ENCODE data around the gene PSTPIP2. TPM values are rescaled to one million over a fixed set of nuclear protein-coding genes. Genes with fewer than 3 reads are reported as not detected.

The PSTPIP2 gene
- total and polyA plus RNA-seq, 2 of the 13 experiments (the other 11 are each of a cell fraction or from before 2014, with no cell fraction given) = 0.25 to 0.27 TPM

DNA sequence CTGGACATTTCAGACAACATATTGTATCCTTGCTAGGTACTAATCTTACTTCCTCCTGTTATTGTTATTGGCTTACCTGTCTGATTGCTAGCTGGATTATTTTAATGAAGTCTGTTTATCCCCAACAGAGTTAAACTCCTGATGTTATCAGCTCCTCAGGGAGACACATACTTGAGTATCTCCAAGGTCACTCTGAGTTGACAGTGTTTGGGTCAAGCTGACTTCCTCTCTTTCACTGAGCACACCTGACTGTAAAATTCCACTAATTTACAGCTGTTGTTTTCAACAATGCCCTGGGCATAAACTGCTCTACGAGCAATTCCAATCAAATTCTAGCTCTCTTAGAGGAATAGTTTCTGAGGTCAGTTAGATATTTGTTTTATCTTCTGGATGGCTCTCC, 41.7 kb upstream of the PSTPIP2 start (continued):
- TF ChIP-seq, protein P1, sequence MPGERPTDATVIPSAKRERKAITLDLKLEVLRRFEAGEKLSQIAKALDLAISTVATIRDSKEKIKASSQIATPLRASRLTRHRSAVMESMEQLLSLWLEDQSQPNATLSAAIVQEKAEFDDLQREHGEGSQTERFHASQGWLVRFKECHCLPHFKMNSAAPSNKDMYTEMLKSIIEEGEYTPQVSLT (CRISPR knock-in tag; IDR thresholded peaks at IDR 0.05; ENCODE audit: borderline replicate concordance, low read depth) = no peak

GRCh38 chr18:46110406-46110805, 38.3 kb upstream of the PSTPIP2 start:
- DNase-seq (ENCODE audit: low spot score) (no peak), FAIRE-seq (no peak), ATAC-seq (no peak)
- Histone ChIP-seq H4K20me1 (ENCODE audit: insufficient read depth, low read length) (no peaks in the 10 kb centered on the region), H3K27ac (ENCODE audit: extremely low read length, insufficient read depth, low read length) (no peak overlapping the region), H3K9me3 (ENCODE audit: low read length) (no peaks in the 10 kb centered on the region), H3K36me3 (replicated peaks in 1 of 2; ENCODE audit: control insufficient read depth in 1 of 2, insufficient read depth in 2 of 2, low read length in 2 of 2) (no peaks in the 10 kb centered on the region; a peak in 1 of 5 replicates), H3K4me3 (replicated peaks in 1 of 3; ENCODE audit: insufficient read depth in 1 of 3, low read depth in 2 of 3, low read length in 3 of 3) (no peak overlapping the region), H2AFZ (ENCODE audit: low read length) (no peak overlapping the region), H3K4me1 (ENCODE audit: insufficient read depth, low read length) (no peaks in the 10 kb centered on the region), H3K9ac (ENCODE audit: insufficient read depth, low read depth, low read length) (no peak overlapping the region), H3K27me3 (ENCODE audit: control insufficient read depth in 1 of 2, insufficient read depth in 2 of 2, low read length in 2 of 2) (no peaks in the 10 kb centered on the region), H3K79me2 (ENCODE audit: insufficient read depth, low read length) (peaks cover 3% of the 10 kb centered on the region), H3K4me2 (ENCODE audit: low read depth, low read length) (no peak overlapping the region)
- intact Hi-C loops (cut with micrococcal nuclease; ENCODE audit: unreplicated experiment) (no loop called here), in situ Hi-C loops (cut with HindIII; ENCODE audit: extremely low pct_ligation_motif_present, low pct_unique_long_range_greater_than_20kb) (no loop called here)
- BruUV-seq (replicated peaks) = no TSS peak
- ChIA-PET CTCF (ENCODE audit: low intra/inter-chr PET ratio, low total read pairs) (no interaction called here), POLR2A (no interaction called here)
- WGBS (ENCODE audit: low lambda C conversion rate) = 96% methylated on average over 3 of the region's 3 CpGs
- TF ChIP-seq MBD4 (IDR thresholded peaks at IDR 0.05; ENCODE audit: borderline replicate concordance, low read length) = no peak
- no peak for TF ChIP-seq ZNF138 (CRISPR knock-in tag; IDR thresholded peaks at IDR 0.05; ENCODE audit: low read depth)
- TF ChIP-seq THAP11 (CRISPR knock-in tag; IDR thresholded peaks at IDR 0.05) = no peak
- no peak for TF ChIP-seq KDM1A (CRISPR knock-in tag; IDR thresholded peaks at IDR 0.05)

GRCh38 chr18:46109386-46109785, 37.3 kb upstream of the PSTPIP2 start:
- TF ChIP-seq RXRA (CRISPR knock-in tag; IDR thresholded peaks at IDR 0.05) = no peak
- no peak overlapping the region for H3K4me2 ChIP-seq (ENCODE audit: low read depth, low read length)
- intact Hi-C loops (cut with micrococcal nuclease; ENCODE audit: unreplicated experiment) = no loop called here
- ATAC-seq = no peak
- H4K20me1 ChIP-seq (ENCODE audit: insufficient read depth, low read length) = no peaks in the 10 kb centered on the region
- WGBS (ENCODE audit: low lambda C conversion rate) = 93% methylated on average over 5 of the region's 5 CpGs
- DNase-seq (ENCODE audit: low spot score) = no peak
- H3K27ac ChIP-seq (ENCODE audit: extremely low read length, insufficient read depth, low read length) = no peak overlapping the region
- H3K27me3 ChIP-seq (ENCODE audit: control insufficient read depth in 1 of 2, insufficient read depth in 2 of 2, low read length in 2 of 2) = no peaks in the 10 kb centered on the region
- no peak overlapping the region for H2AFZ ChIP-seq (ENCODE audit: low read length)
- no peak overlapping the region for H3K4me3 ChIP-seq (replicated peaks in 1 of 3; ENCODE audit: insufficient read depth in 1 of 3, low read depth in 2 of 3, low read length in 3 of 3)
- in situ Hi-C loops (cut with HindIII; ENCODE audit: extremely low pct_ligation_motif_present, low pct_unique_long_range_greater_than_20kb) = no loop called here
- ChIA-PET CTCF (ENCODE audit: low intra/inter-chr PET ratio, low total read pairs) (no interaction called here), POLR2A (no interaction called here)
- no peak overlapping the region for H3K9ac ChIP-seq (ENCODE audit: insufficient read depth, low read depth, low read length)
- H3K4me1 ChIP-seq (ENCODE audit: insufficient read depth, low read length) = no peaks in the 10 kb centered on the region
- BruUV-seq (replicated peaks) = no TSS peak
- H3K9me3 ChIP-seq (ENCODE audit: low read length) = no peaks in the 10 kb centered on the region
- peaks cover 9% of the 10 kb centered on the region for H3K79me2 ChIP-seq (ENCODE audit: insufficient read depth, low read length)
- no peak for FAIRE-seq
- no peaks in the 10 kb centered on the region; a peak in 1 of 5 replicates for H3K36me3 ChIP-seq (replicated peaks in 1 of 2; ENCODE audit: control insufficient read depth in 1 of 2, insufficient read depth in 2 of 2, low read length in 2 of 2)

Measured in HepG2 (cell line).